OCI-LY7 (cell line): Measurements from ENCODE around the gene MAPK8IP3. TPM values are rescaled to one million over a fixed set of nuclear protein-coding genes. Genes with fewer than 3 reads are reported as not detected.

Source experiments
- BruUV-seq: library from RNA; stranded (reverse); fragments of 400-500 nt; replicated peaks from 2 replicates; lab custom pipeline; 2021; lab: Mats Ljungman, UMichigan
- CTCF ChIA-PET: fragments of 300-600 bp; sonication (Branson Sonifier 250); formaldehyde crosslinking; loops from one replicate; lab custom pipeline; 2022; ENCODE audit warnings: antibody characterized with exemption; ENCODE audit not compliant: unreplicated experiment; lab: Charles Lee
- POLR2A ChIA-PET: fragments of 300-600 bp; sonication (Branson Sonifier 250); formaldehyde crosslinking; loops from one replicate; lab custom pipeline; 2022; ENCODE audit warnings: antibody characterized with exemption; lab: Charles Lee
- DNase-seq: peaks from one replicate; pipeline ENCODE4 v3.0.0-alpha.2; 2015; ENCODE audit warnings: low spot score
- H2AFZ ChIP-seq: fragments of 200-600 bp; sonication (generic), shearing (Covaris generic); 2 replicates; pipeline ENCODE4 v1.6.1; 2014; ENCODE audit warnings: mild to moderate bottlenecking, antibody characterized with exemption, low read length, moderate library complexity
- H3K27ac ChIP-seq: fragments of 200-600 bp; sonication (generic); 2 replicates; pipeline ENCODE4 v1.5.1; 2014; ENCODE audit warnings: mixed run types, low read depth, mild to moderate bottlenecking, moderate library complexity, low read length, inconsistent platforms; ENCODE audit not compliant: poor library complexity, severe bottlenecking
- H3K36me3 ChIP-seq: fragments of 200-600 bp; sonication (generic); 2 replicates; pipeline ENCODE4 v1.6.1; 2014; ENCODE audit warnings: mild to moderate bottlenecking, antibody characterized with exemption, low read length, moderate library complexity, mixed read lengths; ENCODE audit not compliant: insufficient read depth
- H3K4me1 ChIP-seq: fragments of 200-600 bp; sonication (generic); 2 replicates; pipeline ENCODE4 v1.5.1; 2014; ENCODE audit warnings: mild to moderate bottlenecking, low read length; ENCODE audit not compliant: insufficient read depth, poor library complexity, severe bottlenecking
- H3K4me2 ChIP-seq: fragments of 200-600 bp; sonication (generic); 2 replicates; pipeline ENCODE4 v1.6.1; 2014; ENCODE audit warnings: mild to moderate bottlenecking, low read length
- H3K4me3 ChIP-seq: fragments of 200-600 bp; sonication (generic); 2 replicates; pipeline ENCODE4 v1.5.1; 2014; ENCODE audit warnings: mild to moderate bottlenecking, low read depth, low read length; ENCODE audit not compliant: poor library complexity, severe bottlenecking
- H3K79me2 ChIP-seq: fragments of 200-600 bp; sonication (generic); 2 replicates; pipeline ENCODE4 v1.6.1; 2016; ENCODE audit warnings: low read depth, mild to moderate bottlenecking, low read length, moderate library complexity, mixed read lengths; ENCODE audit not compliant: insufficient read depth
- H3K9me2 ChIP-seq: fragments of 200-600 bp; sonication (generic); 2 replicates; pipeline ENCODE4 v1.6.1; 2016; ENCODE audit warnings: mild to moderate bottlenecking, low read length, mixed read lengths; ENCODE audit not compliant: insufficient read depth
- H3K9me3 ChIP-seq: fragments of 200-600 bp; sonication (generic); 2 replicates; pipeline ENCODE4 v1.6.1; 2014; ENCODE audit warnings: mild to moderate bottlenecking, mixed run types, low read length, mixed read lengths
- H4K20me1 ChIP-seq: fragments of 200-600 bp; sonication (generic); 2 replicates; pipeline ENCODE4 v1.6.1; 2014; ENCODE audit warnings: mild to moderate bottlenecking, antibody characterized with exemption, low read length, moderate library complexity, mixed read lengths; ENCODE audit not compliant: insufficient read depth
- EZH2phosphoT487 ChIP-seq: fragments of 200-600 bp; sonication (generic); IDR thresholded peaks from 2 replicates; pipeline ENCODE4 v1.6.1; 2018; ENCODE audit warnings: low read depth, borderline replicate concordance, mild to moderate bottlenecking, mixed run types, antibody characterized with exemption, low read length, moderate library complexity, mixed read lengths
- intact Hi-C: fragments of 100-400 bp; cut with micrococcal nuclease; formaldehyde crosslinking; loops from one replicate; pipeline ENCODE4 v1.10.0; 2022; ENCODE audit not compliant: unreplicated experiment
- total RNA-seq, 2 experiments: library from RNA; depleted of rRNA in 1 of 2; stranded (reverse); fragments of >200 nt in 1 of 2; shearing (Covaris generic) in 1 of 2; gene quantifications; 2 replicates each; pipeline ENCODE4 v1.2.3, GENCODE V29; 2014 to 2022
- TF ChIP-seq, protein P1 (sequence below): fragments of 200-600 bp; sonication (generic); conservative IDR thresholded peaks from 2 replicates; pipeline ENCODE4 v1.5.1; 2014; ENCODE audit warnings: mild to moderate bottlenecking, antibody characterized with exemption, low read length, moderate library complexity, mixed read lengths

Gene MAPK8IP3
- total RNA-seq, 2 experiments from 2014 or later = 114 to 130 TPM

DNA sequence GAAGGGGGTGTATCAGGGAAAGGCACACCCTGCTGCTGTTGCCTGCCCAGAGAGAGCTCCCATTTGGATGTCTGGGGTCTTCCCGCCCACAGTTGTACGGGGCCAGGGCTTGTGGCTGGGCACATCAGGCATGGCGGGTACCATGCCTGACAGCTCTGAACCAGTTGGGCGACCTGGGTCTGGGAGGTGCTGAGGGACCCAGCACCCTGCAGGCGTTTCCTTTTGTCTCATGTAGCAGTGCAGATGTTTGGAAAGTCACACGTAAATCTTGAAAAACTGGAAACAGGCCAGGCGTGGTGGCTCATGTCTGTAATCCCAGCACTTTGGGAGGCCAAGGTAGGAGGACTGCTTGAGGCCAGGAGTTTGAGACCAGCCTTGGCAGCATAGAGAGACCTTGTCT is 36.3 kb upstream of the MAPK8IP3 start:
- Histone ChIP-seq H3K27ac (no peak overlapping the region), H2AFZ (no peak overlapping the region), H3K4me2 (no peak overlapping the region), H3K9me3 (no peaks in the 10 kb centered on the region), H3K4me1 (no peaks in the 10 kb centered on the region), H3K9me2 (no peaks in the 10 kb centered on the region), H4K20me1 (no peaks in the 10 kb centered on the region), H3K4me3 (no peak overlapping the region), H3K36me3 (peaks cover 90% of the 10 kb centered on the region), H3K79me2 (no peaks in the 10 kb centered on the region)
- POLR2A ChIA-PET = no interaction called here
- CTCF ChIA-PET = no interaction called here
- no peak for DNase-seq
- BruUV-seq = no TSS peak
- intact Hi-C loops = no loop called here
- TF ChIP-seq, protein P1, sequence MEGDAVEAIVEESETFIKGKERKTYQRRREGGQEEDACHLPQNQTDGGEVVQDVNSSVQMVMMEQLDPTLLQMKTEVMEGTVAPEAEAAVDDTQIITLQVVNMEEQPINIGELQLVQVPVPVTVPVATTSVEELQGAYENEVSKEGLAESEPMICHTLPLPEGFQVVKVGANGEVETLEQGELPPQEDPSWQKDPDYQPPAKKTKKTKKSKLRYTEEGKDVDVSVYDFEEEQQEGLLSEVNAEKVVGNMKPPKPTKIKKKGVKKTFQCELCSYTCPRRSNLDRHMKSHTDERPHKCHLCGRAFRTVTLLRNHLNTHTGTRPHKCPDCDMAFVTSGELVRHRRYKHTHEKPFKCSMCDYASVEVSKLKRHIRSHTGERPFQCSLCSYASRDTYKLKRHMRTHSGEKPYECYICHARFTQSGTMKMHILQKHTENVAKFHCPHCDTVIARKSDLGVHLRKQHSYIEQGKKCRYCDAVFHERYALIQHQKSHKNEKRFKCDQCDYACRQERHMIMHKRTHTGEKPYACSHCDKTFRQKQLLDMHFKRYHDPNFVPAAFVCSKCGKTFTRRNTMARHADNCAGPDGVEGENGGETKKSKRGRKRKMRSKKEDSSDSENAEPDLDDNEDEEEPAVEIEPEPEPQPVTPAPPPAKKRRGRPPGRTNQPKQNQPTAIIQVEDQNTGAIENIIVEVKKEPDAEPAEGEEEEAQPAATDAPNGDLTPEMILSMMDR = no peak
- TF ChIP-seq EZH2phosphoT487 = no peak

DNA sequence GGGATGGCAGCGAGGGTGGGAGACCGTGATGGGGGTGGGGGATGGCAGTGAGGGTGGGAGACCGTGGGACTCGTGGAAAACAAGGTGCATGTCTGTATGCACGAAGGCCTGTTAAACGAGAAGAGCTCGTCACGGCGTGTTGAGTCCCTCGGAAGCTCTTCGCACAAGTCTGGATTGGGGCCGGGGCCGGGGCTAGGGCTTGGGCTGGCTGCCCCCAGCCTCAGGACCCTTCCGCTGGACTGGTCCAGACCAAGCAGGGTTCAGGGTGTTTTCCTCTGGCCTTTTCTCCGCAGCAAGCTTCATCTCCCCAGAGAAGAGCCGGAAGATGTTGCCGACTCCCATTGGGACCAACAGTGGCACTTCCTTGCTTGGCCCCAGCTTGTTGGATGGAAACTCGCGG is 35.6 kb upstream of the MAPK8IP3 start:
- no peak overlapping the region for H3K27ac ChIP-seq
- BruUV-seq = no TSS peak
- H3K79me2 ChIP-seq = no peaks in the 10 kb centered on the region
- intact Hi-C loops = no loop called here
- no peak overlapping the region for H2AFZ ChIP-seq
- CTCF ChIA-PET = no interaction called here
- DNase-seq = no peak
- H3K4me3 ChIP-seq = no peak overlapping the region
- no peaks in the 10 kb centered on the region for H3K9me3 ChIP-seq
- H3K36me3 ChIP-seq = peaks cover 88% of the 10 kb centered on the region
- POLR2A ChIA-PET = no interaction called here
- TF ChIP-seq EZH2phosphoT487 = no peak
- TF ChIP-seq, protein P1 = no peak
- no peaks in the 10 kb centered on the region for H4K20me1 ChIP-seq
- no peaks in the 10 kb centered on the region for H3K4me1 ChIP-seq
- H3K4me2 ChIP-seq = no peak overlapping the region
- H3K9me2 ChIP-seq = no peaks in the 10 kb centered on the region

DNA sequence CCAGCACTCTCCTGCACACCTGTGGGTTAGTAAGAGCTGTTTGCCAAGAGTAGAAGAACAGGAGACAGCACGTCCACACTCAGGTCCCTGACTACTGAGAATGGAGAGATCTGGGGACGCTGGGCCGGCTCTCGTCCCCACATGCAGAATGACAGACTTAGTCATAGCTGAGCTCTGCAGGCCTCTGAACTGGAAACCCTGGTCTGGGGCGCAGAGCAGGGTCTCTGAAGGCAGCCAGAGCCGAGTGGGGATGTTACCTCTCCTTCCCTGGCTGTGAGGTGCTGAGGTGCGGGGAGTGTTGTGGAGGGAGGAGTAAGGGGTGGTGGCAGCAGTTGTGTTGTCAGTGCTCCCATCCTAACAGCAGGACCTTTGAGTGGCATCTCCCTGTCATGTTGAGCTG is 35.1 kb upstream of the MAPK8IP3 start:
- Histone ChIP-seq H2AFZ (no peak overlapping the region), H4K20me1 (no peaks in the 10 kb centered on the region), H3K9me2 (no peaks in the 10 kb centered on the region), H3K79me2 (no peaks in the 10 kb centered on the region), H3K4me3 (no peak overlapping the region), H3K36me3 (peaks cover 88% of the 10 kb centered on the region), H3K27ac (no peak overlapping the region), H3K4me1 (no peaks in the 10 kb centered on the region), H3K9me3 (no peaks in the 10 kb centered on the region), H3K4me2 (no peak overlapping the region)
- TF ChIP-seq EZH2phosphoT487 = no peak
- TF ChIP-seq, protein P1 = no peak
- intact Hi-C loops = no loop called here
- ChIA-PET POLR2A (no interaction called here), CTCF (no interaction called here)
- DNase-seq = no peak
- BruUV-seq = no TSS peak
